Smooth muscle cell of the umbilical artery (primary cell): ENCODE results near the gene HTR5A. TPM values are rescaled to one million over a fixed set of nuclear protein-coding genes. Genes with fewer than 3 reads are reported as not detected.

Experiments used
- total RNA-seq: library from RNA; depleted of rRNA; stranded (reverse); fragments of >200 nt; gene quantifications from 2 replicates; pipeline ENCODE4 v1.2.3, GENCODE V29; 2014

The HTR5A gene
- not detected in 2 replicates for total RNA-seq

GRCh38 chr7:155069992-155070751 is at the start of gene HTR5A:
Gene HTR5A (plus strand): TSS chr7:155070324. CDS start chr7:155070900, 576 bp downstream.

Other genes with a start within 250 kb of the HTR5A start
- 6.2 and 9.0 TPM in 2 replicates for gene PAXIP1, start 67.2 kb upstream of the HTR5A start, total RNA-seq
- gene INSIG1, start 227.6 kb downstream of the HTR5A start, total RNA-seq: 269 and 370 TPM in 2 replicates